Kasumi-1 (cell line): Measurements from ENCODE around the gene ARRDC1.
"Not testable (repeated sequence)": the region's sequence is repeated elsewhere in the genome, so short reads cannot be mapped to it uniquely, and the experiment has no call there.

Source experiments
- DNase-seq, 2 experiments: peaks; one replicate each; lab custom pipeline; 2025; lab: John Stamatoyannopoulos, UW

Gene ARRDC1

DNA sequence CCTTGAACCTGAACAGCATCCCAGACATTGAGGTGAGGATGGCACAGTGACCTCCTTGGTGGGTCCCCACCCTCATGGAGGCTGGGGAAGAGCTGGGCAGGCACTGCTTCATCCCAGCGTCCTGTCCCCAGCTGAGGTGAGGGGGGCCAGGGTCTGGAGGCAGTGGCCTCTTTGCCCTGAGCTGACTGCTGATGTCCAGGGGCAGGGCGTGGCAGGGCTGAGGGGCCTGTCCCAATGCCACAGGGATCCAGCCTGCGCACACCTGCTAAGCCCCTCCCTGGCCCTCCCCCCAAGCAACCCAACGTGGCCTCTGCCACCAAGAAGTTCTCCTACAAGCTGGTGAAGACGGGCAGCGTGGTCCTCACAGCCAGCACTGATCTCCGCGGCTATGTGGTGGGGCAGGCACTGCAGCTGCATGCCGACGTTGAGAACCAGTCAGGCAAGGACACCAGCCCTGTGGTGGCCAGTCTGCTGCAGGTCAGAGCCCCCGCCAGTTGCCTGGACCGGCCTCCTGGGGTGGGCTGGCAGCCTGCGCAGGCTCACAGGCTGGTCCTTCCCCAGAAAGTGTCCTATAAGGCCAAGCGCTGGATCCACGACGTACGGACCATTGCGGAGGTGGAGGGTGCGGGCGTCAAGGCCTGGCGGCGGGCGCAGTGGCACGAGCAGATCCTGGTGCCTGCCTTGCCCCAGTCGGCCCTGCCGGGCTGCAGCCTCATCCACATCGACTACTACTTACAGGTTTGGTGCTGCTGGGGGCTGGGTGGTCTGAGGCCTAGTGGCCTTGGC is 8.4 kb downstream of the ARRDC1 start:
- DNase-seq = no peak

DNA sequence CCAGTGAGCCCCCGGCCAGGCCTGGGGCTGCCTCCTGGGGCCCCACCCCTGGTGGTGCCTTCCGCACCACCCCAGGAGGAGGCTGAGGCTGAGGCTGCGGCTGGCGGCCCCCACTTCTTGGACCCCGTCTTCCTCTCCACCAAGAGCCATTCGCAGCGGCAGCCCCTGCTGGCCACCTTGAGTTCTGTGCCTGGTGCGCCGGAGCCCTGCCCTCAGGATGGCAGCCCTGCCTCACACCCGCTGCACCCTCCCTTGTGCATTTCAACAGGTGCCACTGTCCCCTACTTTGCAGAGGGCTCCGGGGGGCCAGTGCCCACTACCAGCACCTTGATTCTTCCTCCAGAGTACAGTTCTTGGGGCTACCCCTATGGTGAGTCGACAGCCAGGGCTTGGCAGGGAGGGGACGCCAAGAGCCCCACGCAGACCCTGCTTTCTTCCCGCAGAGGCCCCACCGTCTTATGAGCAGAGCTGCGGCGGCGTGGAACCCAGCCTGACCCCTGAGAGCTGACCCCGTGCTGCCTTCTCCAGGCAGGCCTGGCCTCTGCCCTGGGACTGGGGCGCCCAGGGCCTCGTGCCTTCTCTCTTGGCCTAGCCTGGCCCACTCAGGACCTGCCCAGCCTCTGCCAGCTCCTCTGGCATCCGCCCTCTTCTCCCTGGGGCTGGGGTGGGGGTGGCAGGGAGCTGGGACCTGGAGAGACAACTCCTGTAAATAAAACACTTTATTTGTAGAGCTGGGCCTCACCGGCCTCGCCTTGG is 9.3 kb downstream of the ARRDC1 start:
- no peak for DNase-seq

DNA sequence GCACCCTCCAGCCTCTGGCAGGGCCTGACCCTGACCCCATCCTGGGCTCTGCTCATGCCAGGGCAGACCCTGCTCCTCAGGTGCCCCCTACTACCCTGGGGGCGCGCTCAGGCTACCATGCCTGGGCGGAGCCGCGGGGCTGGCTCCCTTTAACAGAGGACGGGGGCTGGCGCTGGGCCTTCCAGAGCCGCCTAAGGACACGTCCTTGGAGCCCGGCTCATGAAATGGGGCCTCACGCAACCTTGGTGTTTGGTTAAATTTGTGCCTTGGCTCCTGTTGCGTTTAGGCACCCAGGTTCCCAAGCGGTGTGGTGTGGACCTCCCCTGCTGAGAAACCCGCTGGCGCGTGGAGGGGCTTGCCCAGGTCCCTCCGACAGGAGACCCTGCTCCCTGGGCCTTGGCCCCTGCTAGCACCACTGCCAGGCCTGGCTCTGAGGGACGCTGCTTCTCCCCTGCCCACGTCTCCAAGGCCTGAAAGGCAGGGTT is 9.9 kb downstream of the ARRDC1 start:
- no peak for DNase-seq

DNA sequence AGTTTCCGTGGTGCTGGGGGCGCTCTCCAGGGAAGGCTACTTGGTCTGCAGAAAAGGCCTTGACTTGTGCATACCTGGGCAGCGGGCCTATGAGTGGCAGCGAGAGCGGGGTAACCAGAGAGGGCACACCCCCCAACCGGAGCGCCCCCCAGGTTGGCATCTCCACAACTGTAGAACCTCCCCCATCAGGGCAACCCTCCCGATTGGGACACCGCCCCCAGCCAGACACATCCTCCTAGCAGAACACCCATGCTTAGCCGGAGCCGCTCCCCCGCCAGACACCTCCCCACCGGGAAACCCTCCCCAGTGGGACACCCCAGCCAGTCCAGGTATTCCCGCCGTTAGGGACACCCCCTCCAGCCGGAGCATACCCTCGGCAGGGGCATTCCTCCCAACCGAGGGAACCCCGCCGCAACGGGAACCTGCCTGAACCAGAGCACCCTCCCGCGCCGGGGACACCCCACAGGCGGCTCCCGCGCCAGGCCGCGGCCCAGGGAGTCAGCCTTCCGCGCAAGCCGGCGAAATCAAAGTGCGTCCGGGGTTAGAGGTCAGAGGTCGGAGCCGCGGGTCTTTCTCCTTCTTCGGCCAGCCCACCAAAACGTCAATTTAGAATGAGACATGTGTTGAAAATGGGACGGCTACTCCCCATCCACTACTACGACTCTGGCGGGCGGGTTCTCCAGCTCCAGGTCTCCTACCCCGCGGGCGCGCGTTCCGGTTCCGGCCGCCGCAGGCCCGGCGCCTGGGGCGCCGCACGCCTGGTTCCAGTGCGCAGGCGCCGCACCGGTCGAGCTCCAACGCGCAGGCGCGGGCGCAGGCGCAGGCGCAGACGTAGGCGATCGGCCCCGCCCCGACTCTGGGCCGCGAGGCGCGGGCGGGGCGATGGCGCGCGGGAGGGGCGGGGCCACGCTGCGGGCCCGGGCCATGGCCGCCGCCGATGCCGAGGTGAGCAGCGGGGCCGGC is 12.9 kb downstream of the ARRDC1 start, which contains the start of gene EHMT1:
Gene EHMT1 (plus strand): TSS at position 901 of the 963 bp plus-strand sequence. CDS start 24 bp downstream, at position 925.
- peak; percentile 77 to 91 for DNase-seq

DNA sequence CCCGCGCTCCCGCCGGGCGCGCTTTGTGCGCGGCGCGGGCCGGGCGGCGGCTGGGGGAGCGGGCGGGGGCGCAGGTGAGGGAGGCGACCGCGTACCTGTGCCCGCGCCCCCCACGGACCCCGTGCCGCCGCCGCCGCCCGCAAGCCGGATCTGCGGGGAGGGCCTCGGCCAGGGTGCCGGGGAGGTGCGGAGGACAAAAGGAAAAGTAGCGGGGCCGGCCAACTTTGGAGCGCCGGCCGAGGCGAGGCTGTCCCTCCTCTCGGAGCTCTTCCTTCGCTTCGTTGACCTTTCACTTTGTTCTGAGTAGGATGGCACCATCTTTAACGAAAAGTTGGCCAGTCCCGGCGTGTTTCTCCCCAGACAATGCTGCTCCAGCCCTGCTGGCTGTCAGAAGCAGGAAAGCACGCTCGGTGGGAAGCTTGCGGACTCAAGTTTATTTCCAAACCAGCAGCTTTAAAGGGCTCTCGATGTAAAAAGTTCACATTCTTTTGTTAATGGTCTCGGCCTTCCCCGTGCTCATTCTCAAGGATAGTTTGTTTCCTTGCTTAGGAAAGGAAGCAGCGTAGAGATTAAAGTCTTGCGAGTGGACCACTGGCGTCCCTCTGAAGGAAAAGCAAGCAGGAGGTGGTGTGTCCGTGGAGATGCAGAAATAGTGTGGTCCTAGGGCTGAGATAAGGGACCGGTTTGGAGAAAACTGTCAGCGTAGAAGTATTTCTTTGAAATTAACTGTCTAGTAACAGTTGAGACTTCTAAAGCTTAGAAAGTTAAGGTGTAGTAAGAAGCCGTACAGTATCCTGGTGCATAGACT is 14.0 kb downstream of the ARRDC1 start:
- DNase-seq = peak; percentile 43 to 45

DNA sequence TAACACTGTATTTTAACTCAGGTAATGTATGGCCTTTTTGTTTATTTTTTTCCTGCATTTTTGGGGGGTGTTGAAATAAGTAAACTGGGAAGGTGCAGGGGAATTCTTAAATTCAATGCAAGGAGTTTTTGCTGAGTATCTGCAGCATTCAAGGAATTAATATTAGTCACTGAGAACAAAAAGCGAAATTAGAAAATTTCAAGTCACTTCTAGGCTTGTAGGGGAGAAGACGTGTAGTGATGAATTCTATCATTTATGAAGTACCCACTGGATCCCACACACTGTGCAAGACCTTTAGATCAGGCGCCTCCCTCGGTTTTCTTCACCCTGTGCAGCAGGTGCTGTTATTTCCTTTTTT is 14.5 kb downstream of the ARRDC1 start:
- no peak for DNase-seq

DNA sequence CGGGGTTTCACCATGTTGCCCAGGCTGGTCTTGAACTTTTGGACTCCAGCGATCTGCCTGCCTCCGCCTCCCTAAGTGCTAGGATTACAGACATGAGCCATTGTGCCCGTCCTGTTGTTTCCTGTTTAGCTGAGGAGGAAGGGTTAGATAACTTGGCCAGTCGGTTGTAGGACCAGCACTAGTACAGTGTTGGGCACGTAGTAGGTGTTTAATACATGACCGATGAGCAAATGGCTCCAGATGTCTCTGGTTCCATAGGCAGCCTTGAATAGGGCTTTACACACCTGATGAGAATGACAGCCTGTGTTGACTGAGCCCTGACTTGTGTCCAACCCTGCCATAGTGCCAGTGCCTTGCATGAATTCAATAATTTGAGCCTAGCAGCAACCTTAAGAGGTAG is 15.1 kb downstream of the ARRDC1 start:
- DNase-seq = no peak

DNA sequence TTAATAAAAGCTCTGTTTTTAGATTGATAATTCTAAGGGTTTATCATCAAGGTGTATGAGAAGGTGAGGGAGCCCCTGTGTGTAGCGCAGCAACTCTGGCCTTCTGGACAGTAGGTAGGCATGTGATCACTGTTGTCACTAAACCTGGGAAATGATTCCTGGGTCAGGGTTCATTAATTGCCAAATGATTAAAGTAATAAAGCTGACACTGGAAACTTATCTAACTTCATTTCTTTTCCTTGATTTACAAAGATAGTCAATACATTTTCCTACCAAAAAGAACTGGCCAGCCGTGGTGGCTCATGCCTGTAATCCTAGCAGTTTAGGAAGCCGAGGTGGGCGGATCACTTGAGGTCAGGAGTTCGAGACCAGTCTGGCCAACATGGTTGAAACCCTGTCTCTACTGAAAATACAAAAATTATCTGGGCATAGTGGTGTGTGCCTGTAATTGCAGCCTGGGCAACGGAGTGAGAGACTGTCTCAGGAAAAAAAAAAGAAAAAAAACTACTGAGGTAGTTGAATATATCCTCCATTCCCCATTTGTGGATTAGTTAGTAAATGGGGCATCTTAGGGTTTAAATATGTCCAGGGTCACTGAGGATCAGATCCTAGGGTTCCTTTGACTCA is 15.8 kb downstream of the ARRDC1 start:
- DNase-seq = peak; percentile 39 to 41

DNA sequence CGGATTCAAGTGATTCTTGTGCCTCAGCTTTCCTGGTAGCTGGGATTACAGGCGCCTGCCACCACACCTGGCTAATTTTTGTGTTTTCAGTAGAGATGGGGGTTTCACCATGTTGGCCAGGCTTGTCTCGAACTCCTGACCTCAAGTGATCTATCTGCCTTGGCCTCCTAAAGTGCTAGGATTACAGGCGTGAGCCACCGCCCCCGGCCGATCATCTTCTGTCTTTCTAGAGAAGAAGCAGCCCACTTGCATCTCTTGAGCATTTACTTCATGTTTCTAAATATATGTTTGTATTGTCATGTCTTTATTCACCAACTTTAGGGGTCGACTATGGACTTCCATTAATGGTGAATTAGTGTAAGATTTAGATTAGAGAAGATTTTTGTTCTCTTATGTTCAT is 16.7 kb downstream of the ARRDC1 start:
- not testable (repeated sequence) for DNase-seq

DNA sequence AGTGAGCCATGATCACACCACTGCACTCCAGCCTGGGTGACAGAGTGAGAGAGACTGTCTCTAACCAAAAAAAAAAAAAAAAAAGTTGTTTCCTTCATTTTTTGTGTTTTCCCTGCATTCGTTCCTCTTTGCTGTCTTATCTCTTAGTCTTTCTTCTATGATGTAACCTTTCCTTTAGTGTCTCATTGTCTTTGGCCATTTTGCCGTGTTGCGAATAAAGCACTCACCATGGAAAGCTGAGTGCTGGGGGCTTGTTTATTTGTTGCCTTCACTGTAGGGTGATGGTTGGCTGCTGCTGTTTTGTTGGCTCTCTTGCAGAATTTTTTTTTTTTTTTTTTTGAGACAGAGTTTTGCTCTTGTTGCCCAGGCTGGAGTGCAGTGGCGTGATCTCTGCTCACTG is 21.0 kb downstream of the ARRDC1 start:
- DNase-seq = no peak

DNA sequence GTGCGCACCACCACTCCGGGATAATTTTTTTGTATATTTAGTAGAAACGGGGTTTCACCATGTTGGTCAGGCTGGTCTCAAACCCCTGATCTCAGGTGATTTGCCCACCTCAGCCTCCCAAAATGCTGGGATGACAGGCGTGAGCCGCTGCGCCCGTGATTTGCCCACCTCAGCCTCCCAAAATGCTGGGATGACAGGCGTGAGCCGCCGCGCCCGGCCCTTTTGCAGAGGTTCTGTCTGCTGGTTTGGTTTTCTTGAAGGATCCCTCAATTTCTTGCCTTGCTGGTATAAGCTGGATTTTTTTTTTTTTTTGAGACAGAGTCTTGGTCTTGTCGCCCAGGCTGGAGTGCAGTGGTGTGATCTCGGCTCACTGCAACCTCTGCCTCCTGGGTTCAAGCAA is 21.9 kb downstream of the ARRDC1 start:
- DNase-seq = not testable (repeated sequence)

DNA sequence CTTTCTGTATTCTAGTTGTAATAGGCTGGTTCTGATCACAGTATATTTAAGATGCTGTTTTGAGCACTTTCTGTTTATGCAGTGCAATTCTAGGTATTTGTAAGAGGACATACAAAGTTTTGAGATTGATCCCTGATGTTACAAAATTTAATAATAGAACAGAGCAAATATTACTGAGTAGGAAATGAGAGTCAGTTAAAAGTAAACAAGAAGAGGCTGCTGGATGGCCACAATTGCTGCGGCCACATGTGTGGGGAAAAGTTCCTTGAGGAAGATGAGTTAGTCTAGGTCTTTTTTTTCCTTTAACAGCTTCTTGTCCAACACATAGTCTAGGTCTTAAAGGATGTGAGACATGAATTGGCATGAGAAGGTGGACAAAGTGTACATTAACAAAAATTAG is 24.6 kb downstream of the ARRDC1 start:
- DNase-seq = no peak

DNA sequence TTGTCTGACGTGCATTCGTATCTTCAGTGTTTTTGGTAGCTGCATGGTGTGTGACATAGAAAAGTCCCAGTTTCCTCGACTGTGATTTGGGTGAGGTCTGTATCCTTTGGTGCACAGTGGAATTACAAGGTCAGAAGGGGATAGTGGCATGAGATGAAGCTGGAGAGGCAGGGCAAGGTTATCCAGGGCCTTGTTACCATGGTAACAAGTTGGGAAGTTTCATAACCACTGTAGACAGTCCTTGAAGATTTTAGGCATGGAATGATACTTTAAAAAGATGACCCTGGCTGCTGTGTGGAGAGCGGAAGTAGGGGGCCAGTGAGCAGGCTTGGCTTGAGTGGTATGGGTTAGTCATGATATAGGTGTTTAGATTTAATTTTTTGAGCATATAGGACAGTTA is 25.2 kb downstream of the ARRDC1 start:
- DNase-seq = no peak

DNA sequence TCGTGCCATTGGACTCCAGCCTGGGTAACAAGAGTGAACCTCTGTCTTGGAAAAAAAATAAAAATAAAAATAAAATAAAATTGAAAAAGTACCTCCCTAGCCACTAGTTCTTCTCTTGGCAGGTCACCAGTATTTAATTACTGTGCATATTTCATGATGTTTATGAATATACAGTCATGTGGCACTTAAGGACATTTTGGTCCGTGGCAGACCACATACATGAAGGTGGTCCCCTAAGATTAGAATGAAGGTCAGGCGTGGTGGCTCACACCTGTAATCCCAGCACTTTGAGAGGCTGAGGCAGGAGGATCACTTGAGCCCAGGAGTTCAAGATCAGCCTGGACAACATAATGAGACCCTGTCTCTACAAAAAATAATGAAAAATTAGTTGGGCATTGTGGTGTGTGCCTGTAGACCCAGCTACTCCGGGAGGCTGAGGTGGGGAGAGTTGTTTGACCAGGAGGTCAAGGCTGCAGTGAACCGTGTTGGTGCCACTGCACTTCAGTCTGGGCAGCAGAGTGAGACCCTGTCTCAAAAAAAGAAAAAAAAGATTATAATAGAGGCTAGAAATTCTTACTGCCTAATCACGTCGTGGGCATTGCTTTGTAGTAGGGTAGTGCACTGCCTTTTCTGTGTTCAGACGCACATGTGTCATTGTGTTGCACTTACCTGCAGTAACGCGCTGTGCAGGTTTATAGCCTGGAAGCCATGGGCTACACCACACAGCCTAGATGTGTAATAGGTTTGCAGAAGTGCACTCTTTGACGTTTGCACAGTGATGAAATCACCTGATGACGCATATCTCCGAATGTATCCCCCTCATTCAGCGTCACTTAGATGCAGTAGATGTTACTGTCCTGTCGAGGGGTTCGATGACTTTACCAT is 26.1 kb downstream of the ARRDC1 start:
- DNase-seq = no peak

DNA sequence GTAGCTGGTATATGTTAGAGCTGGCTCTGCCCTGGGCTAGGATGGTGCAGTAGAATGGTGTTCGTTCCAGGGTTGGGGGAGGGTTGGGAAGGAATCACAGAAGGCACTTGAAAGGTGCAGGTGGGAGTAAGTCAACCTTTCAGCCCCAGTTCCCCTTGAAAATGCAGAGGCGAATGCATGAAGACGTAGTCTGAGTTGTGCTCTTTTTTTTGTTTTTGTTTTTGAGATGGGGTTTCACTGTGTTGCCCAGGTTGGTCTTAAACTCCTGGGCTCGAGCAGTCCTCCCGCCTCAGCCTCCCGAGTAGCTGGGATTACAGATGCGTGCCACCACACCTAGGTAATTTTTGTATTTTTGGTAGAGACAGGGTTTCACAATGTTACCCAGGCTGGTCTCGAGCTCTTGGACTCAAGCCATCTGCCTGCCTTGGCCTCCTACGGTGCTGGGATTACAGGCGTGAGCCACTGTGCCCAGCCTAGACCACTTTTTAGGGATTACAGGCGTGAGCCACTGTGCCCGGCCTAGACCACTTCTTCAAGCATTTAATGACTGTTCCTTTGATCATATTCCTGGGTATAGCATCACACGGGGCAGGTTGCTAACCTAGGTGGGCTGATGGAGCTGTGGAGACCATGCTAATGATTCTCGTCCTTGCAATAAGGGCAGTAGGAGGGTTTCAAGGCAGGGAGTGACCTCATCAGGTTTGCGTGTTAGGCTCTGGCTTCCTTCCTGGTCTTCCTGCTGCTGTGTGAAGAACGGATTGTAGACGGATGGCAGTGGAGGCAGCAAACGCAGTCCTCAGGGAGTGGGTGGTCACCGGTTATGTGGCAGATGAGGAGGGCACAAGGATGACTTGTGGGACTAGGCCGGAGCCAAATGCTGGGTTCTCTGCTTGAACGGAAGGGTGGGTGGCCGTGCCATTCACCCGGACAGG is 27.0 kb downstream of the ARRDC1 start:
- no peak for DNase-seq

DNA sequence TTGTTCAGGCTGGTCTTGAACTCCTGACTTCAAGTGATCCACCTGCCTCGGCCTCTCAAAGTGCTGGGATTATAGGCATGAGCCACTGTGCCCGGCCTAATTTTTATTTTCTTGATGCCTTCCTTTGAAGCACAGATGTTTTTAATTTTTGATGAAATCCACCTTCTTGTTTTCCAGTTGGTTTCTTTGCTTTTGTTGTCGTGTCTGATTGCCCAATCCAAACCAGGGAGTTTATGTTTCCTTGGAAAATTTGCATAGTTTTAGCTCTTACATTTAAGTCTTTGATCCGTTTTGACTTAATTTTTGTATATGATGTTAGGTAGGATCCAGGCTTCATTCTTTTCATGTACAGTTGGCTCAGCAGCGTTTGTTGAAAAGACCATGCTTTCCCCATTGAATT is 28.5 kb downstream of the ARRDC1 start:
- DNase-seq = no peak

DNA sequence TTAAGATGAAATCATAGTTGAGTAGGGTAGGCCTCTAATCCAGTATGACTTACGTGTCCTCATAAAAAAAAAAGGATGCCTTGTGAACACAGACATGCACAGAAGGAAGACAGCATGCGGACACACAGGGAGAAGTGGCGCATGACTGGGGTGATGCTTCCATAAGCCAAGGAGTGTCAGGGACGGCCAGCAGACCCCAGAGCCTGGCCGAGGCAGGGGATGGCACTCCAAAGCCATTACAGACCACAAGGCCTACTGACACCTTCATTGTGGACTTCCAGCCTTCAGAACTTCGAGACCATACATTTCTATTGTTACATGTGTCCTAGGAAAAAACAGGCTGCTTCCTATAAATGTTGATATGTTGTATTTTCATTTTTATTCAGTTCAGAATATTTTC is 33.2 kb downstream of the ARRDC1 start:
- no peak for DNase-seq

DNA sequence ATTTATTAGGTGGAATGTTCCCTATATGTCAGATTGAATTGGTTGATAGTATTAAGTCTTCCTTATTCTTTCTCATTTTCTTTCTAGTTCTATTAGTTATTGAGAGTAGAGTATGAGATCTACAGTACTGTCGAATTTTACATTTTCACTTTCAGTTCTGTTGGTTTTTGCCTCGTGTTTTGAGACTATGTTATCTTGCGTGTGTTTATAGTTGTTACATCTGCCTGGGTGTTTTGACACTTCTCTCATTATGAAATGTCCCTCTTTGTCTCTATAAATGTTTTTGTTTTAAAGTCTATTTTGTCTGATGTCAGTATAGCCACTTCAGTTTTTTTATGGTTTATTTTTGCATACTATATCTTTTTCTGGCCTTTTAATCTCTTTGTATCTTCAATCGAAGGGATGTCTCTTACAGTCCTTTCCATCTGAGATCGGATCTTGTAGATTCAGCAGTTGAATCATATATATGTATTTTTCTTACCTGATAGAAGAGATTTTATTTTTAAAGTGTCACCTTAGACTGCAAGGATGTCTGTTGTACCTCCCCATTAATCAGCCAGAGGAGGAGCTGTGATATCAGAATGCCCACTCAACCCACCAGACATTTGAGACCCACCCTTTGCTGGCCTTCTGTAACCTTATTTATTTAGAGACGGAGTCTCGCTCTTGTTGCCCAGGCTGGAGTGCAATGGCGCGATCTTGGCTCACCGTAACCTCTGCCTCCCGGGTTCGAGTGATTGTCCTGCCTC is 34.0 kb downstream of the ARRDC1 start:
- no peak for DNase-seq
